Smooth muscle cell (in vitro differentiated cells): ENCODE measurements around the gene PDIA2. TPM values are rescaled to one million over a fixed set of nuclear protein-coding genes. Genes with fewer than 3 reads are reported as not detected.

Experiments
- DNase-seq: peaks from one replicate; lab custom pipeline; 2025; ENCODE audit not compliant: unreplicated experiment; lab: John Stamatoyannopoulos, UW
- H2AFZ ChIP-seq: fragments of 200-600 bp; sonication (generic); 2 replicates; pipeline ENCODE4 v1.6.0; 2016; ENCODE audit warnings: antibody characterized with exemption, low read depth, mild to moderate bottlenecking
- H3F3A ChIP-seq: fragments of 200-600 bp; sonication (generic); 2 replicates; pipeline ENCODE4 v1.6.0; 2017; ENCODE audit warnings: antibody characterized with exemption, low read depth
- H3K27ac ChIP-seq: fragments of 200-600 bp; sonication (generic); 2 replicates; pipeline ENCODE4 v1.5.1; 2016; ENCODE audit warnings: low read depth, mild to moderate bottlenecking
- H3K27me3 ChIP-seq: fragments of 200-600 bp; sonication (generic); 2 replicates; pipeline ENCODE4 v1.6.1; 2016; ENCODE audit warnings: low read depth, mild to moderate bottlenecking
- H3K36me3 ChIP-seq: fragments of 200-600 bp; sonication (generic); 2 replicates; pipeline ENCODE4 v1.5.1; 2016; ENCODE audit warnings: low read depth
- H3K4me1 ChIP-seq: fragments of 200-600 bp; sonication (generic); 2 replicates; pipeline ENCODE4 v1.5.1; 2016; ENCODE audit warnings: low read depth
- H3K4me2 ChIP-seq: fragments of 200-600 bp; sonication (generic); 2 replicates; pipeline ENCODE4 v1.6.0; 2016; ENCODE audit warnings: mild to moderate bottlenecking
- H3K4me3 ChIP-seq: fragments of 200-600 bp; sonication (generic); 2 replicates; pipeline ENCODE4 v1.5.1; 2016; ENCODE audit warnings: mild to moderate bottlenecking
- H3K79me2 ChIP-seq: fragments of 200-600 bp; sonication (generic); 2 replicates; pipeline ENCODE4 v1.6.0; 2016; ENCODE audit warnings: low read depth, mild to moderate bottlenecking
- H3K9ac ChIP-seq: fragments of 200-600 bp; sonication (generic); 2 replicates; pipeline ENCODE4 v1.6.0; 2016; ENCODE audit warnings: low read depth
- H3K9me3 ChIP-seq: fragments of 200-600 bp; sonication (generic); replicated peaks from 2 replicates; pipeline ENCODE4 v1.5.1; 2016; ENCODE audit warnings: low read depth
- H4K20me1 ChIP-seq: fragments of 200-600 bp; sonication (generic); 2 replicates; pipeline ENCODE4 v1.6.0; 2016; ENCODE audit warnings: low read depth
- WGBS: methylation state at CpG from one replicate; pipeline ENCODE4 v1.1.7; 2016; ENCODE audit warnings: low lambda C conversion rate; 5-methylcytosine and 5-hydroxymethylcytosine counted together
- polyA plus RNA-seq: library from polyadenylated mRNA; unstranded; fragments of >200 nt; fragmentation: Nextera tagmentation; extraction: Ambion mirVana; gene quantifications from 2 replicates; pipeline ENCODE4 v1.2.1, GENCODE V29; 2016
- total RNA-seq: library from RNA; depleted of rRNA; stranded (reverse); fragments of >200 nt; gene quantifications from 2 replicates; pipeline ENCODE4 v1.2.3, GENCODE V29; 2014
- TF ChIP-seq, protein P1 (sequence below): fragments of 200-600 bp; sonication (generic); IDR thresholded peaks from 2 replicates; pipeline ENCODE4 v1.5.1; 2017; ENCODE audit warnings: borderline replicate concordance, mild to moderate bottlenecking, antibody characterized with exemption; ENCODE audit not compliant: insufficient read depth, poor library complexity, severe bottlenecking

The PDIA2 gene
- total and polyA plus RNA-seq, 2 experiments from 2014 or later = 0.18 to 0.86 TPM

DNA sequence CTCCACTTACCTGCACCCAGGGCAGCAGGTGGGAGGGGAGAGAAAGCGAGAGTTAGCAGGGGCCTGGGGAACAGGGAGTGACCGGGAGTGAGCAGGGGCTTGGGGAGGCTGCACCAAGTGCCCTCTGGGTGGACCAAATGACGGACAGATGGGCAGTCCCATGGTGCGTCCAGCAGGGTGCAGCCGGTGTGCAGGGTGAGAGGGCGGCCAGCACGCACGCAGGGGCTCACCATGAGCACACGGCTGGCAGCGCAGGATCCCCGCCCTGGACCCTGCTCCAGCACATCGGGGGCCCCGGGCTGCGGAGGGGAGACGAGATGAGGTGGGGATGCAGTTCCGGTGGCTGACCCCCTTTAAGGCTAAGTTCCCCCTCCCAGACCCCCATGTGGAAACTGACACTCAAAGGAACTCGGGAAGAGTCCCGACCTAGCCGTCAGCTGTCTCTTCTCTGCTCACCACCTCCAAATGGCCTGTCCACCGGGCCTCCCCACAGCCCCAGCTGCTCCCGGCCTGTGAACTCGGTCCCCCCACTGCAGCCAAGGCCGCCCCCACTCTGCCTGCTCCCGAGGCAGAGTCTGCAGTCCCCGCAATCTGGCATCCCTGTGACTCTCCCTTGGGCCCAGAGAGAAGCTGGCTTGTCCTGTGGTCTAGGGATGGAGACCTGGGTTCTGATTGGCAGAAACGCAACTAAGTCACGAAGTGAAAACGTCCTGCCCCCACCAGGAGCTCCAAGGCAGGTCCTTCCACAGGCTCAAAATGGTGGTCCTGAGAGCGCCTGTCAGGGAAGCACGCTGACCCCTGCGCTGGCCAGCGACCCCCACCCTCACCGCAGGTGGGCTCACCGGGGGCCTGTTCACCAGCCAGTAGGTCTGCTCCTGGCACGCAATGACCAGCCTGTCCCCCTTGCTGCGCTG, 10.1 kb upstream of the PDIA2 start:
- 91% methylated on average over 26 of the region's 36 CpGs for WGBS
- Histone ChIP-seq H3K9ac (no peak overlapping the region), H3K27me3 (peaks cover 5% of the 10 kb centered on the region), H4K20me1 (no peaks in the 10 kb centered on the region), H3K9me3 (no peaks in the 10 kb centered on the region), H3K36me3 (no peaks in the 10 kb centered on the region), H2AFZ (no peak overlapping the region), H3K4me1 (peaks cover 3% of the 10 kb centered on the region), H3K79me2 (no peaks in the 10 kb centered on the region), H3K4me2 (no peak overlapping the region), H3K4me3 (no peak overlapping the region), H3K27ac (no peak overlapping the region), H3F3A (no peaks in the 10 kb centered on the region)
- DNase-seq = no peak
- TF ChIP-seq, protein P1, sequence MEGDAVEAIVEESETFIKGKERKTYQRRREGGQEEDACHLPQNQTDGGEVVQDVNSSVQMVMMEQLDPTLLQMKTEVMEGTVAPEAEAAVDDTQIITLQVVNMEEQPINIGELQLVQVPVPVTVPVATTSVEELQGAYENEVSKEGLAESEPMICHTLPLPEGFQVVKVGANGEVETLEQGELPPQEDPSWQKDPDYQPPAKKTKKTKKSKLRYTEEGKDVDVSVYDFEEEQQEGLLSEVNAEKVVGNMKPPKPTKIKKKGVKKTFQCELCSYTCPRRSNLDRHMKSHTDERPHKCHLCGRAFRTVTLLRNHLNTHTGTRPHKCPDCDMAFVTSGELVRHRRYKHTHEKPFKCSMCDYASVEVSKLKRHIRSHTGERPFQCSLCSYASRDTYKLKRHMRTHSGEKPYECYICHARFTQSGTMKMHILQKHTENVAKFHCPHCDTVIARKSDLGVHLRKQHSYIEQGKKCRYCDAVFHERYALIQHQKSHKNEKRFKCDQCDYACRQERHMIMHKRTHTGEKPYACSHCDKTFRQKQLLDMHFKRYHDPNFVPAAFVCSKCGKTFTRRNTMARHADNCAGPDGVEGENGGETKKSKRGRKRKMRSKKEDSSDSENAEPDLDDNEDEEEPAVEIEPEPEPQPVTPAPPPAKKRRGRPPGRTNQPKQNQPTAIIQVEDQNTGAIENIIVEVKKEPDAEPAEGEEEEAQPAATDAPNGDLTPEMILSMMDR = no peak

DNA sequence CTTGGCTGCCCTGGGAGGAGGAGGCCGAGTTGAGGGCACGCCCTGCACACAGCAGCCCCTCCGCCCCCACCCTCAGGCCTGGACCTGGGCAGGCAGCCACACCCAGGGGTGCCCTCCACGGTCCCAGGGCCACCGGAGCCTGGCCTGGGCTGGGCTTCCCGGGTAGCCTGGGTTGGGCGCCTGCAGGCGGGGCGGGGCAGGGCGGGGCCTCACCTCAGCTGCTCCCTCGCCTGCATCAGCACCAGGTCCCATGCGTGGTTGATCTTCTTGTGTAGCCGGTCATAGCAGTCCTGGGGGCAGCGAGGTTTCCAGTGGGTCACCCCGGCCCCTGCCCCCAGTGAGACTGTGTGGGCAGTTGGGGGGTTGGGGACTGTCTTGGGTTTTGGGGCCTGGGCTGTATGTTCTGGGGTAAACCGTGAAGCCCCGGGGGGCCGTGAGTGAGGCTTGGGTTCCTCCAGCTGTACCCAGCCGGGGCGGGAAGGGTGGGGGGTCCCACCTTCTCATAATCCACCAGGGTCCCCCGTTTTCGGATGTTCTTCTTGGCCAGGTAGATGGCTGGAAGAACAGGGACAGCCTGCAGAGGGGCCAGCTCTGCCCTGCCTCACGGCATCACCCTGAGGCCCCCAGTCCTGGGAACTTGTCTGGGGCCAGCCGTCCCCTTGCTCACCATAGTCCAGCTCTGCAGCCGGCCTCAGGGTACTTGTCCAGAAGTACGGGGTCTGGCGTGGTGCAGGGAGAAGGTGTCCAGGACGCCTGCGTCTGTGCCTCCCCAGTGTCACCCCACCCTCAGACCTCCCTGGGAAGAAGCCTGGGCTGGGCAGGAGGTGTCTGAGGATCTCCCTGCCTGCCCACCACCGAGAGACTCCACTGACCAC, 9.2 kb upstream of the PDIA2 start:
- H3K79me2 ChIP-seq = no peaks in the 10 kb centered on the region
- TF ChIP-seq, protein P1 = no peak
- no peak for DNase-seq
- no peaks in the 10 kb centered on the region for H3F3A ChIP-seq
- no peak overlapping the region for H3K9ac ChIP-seq
- H3K9me3 ChIP-seq = no peaks in the 10 kb centered on the region
- H4K20me1 ChIP-seq = no peaks in the 10 kb centered on the region
- H3K36me3 ChIP-seq = no peaks in the 10 kb centered on the region
- peaks cover 3% of the 10 kb centered on the region for H3K4me1 ChIP-seq
- H2AFZ ChIP-seq = no peak overlapping the region
- H3K27me3 ChIP-seq = peaks cover 5% of the 10 kb centered on the region
- no peak overlapping the region for H3K4me2 ChIP-seq
- no peak overlapping the region for H3K4me3 ChIP-seq
- H3K27ac ChIP-seq = no peak overlapping the region
- WGBS = 91% methylated on average over 19 of the region's 30 CpGs

DNA sequence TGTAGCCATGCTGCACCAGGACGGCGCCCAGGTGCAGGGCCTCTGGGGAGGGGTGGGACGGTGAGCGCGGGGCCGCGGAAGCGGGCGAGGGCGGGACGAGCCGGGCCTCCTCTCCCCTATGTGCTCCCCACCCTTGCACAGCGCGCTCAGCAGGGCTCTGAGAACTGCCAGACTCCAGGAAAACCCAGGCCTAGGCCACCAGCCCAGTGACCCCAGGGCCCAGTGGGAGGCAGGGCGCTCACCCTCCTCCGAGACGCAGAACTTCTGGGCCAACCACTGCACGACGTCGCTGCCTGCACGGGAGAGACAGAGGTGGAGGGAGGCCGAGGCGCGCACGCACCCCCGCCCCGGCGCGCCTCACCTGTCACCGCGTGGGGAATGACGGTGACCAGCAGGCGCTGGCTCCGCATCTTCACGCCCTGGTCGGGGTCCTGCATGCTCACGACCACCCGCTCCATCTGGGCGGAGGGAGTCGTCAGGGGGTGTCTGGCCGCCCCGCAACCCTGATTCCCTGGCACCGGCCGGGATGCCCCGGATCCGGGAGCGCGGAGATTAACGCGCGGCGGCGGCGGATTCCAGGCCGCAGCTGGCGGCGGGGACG, 7.8 kb upstream of the PDIA2 start:
- Histone ChIP-seq H3K79me2 (no peaks in the 10 kb centered on the region), H3K4me3 (peak overlapping the region; percentile 54), H4K20me1 (no peaks in the 10 kb centered on the region), H3F3A (no peaks in the 10 kb centered on the region), H3K36me3 (no peaks in the 10 kb centered on the region), H3K27me3 (peaks cover 17% of the 10 kb centered on the region), H3K9ac (no peak overlapping the region), H2AFZ (no peak overlapping the region), H3K4me2 (peak overlapping the region; percentile 92), H3K9me3 (no peaks in the 10 kb centered on the region), H3K27ac (no peak overlapping the region), H3K4me1 (peaks cover 3% of the 10 kb centered on the region)
- DNase-seq = no peak
- WGBS = 6% methylated on average over 45 of the region's 58 CpGs
- TF ChIP-seq, protein P1 = no peak
